Small intestine (tissue), 7 donors: ENCODE data around the gene YIPF6. TPM values are rescaled to one million over a fixed set of nuclear protein-coding genes. Genes with fewer than 3 reads are reported as not detected.
"Not testable (repeated sequence)": the region's sequence is repeated elsewhere in the genome, so short reads cannot be mapped to it uniquely, and the experiment has no call there.

Experiments
- DNase-seq, 2 donors: peaks; one replicate each; pipeline versions ENCODE4 v3.0.0 to v3.0.0-alpha.2; 2013
- FAIRE-seq: peaks from 2 replicates; lab custom pipeline; 2012; peaks lifted over from hg19 to GRCh38; lab: Jason Lieb, UNC
- H3K27ac ChIP-seq, 3 donors: one replicate each; pipeline ENCODE4 v1.5.1; 2013; ENCODE audit warnings: low read length in 2 of 3, mild to moderate bottlenecking in 2 of 3, control low read depth in 1 of 3, inconsistent platforms in 1 of 3, low read depth in 1 of 3, moderate library complexity in 1 of 3
- H3K27me3 ChIP-seq, 3 donors: one replicate each; pipeline ENCODE4 v1.6.1; 2013; ENCODE audit warnings: low read length in 3 of 3, inconsistent platforms in 1 of 3; ENCODE audit not compliant: control insufficient read depth in 3 of 3, insufficient read depth in 3 of 3
- H3K36me3 ChIP-seq, 3 donors: one replicate each; pipeline ENCODE4 v1.6.1; 2013; ENCODE audit warnings: low read length in 3 of 3, inconsistent platforms in 1 of 3, low read depth in 1 of 3, mild to moderate bottlenecking in 1 of 3, moderate library complexity in 1 of 3; ENCODE audit not compliant: control insufficient read depth in 3 of 3, insufficient read depth in 2 of 3
- H3K4me1 ChIP-seq, 3 donors: one replicate each; pipeline ENCODE4 v1.6.1; 2013; ENCODE audit warnings: low read length in 2 of 3, inconsistent platforms in 1 of 3, low read depth in 1 of 3, mild to moderate bottlenecking in 1 of 3, moderate library complexity in 1 of 3; ENCODE audit not compliant: control insufficient read depth in 3 of 3, insufficient read depth in 2 of 3
- H3K4me3 ChIP-seq, 3 donors: one replicate each; pipeline ENCODE4 v1.5.1; 2013; ENCODE audit warnings: low read length in 3 of 3, control low read depth in 1 of 3, inconsistent platforms in 1 of 3, low read depth in 1 of 3, mild to moderate bottlenecking in 1 of 3, moderate library complexity in 1 of 3
- H3K9me3 ChIP-seq, 2 donors: one replicate each; pipeline ENCODE4 v1.6.1; 2013; ENCODE audit warnings: low read depth in 1 of 2, low read length in 1 of 2; ENCODE audit not compliant: control insufficient read depth in 2 of 2, insufficient read depth in 1 of 2
- WGBS, 3 donors: extraction: QIAGEN DNeasy Blood & Tissue Kit; methylation state at CpG; one replicate each; pipeline ENCODE4 v1.1.7; 2013; 5-methylcytosine and 5-hydroxymethylcytosine counted together
- polyA plus RNA-seq, 4 donors: library from polyadenylated mRNA; stranded (reverse) in 3 of 4; unstranded in 1 of 4; fragments of 200-250 nt in 3 of 4; fragments of 120-200 nt in 1 of 4; gene quantifications; one replicate each; pipeline versions ENCODE4 v1.2.1 to v1.2.3, GENCODE V29; 2013
- donor health status: healthy with polysubstance abuse.
- donor health status: control.
- donor health status: control.
- donor health status: Bipolar disorder and iron deficiency.
- donor health status: healthy.

Gene YIPF6
- polyA plus RNA-seq, 4 donors = 6.2 to 31.5 (median 8.8) TPM

- H3K27me3 ChIP-seq, H3K9me3 ChIP-seq, H3K27ac ChIP-seq, FAIRE-seq, H3K36me3 ChIP-seq, H3K4me3 ChIP-seq, H3K4me1 ChIP-seq, DNase-seq: not testable (repeated sequence)
- 86 to 94% (median 94%) methylated on average over 8 of the region's 8 CpGs for WGBS, 3 donors
Observed at GRCh38 chrX:68557126-68557525, 58.3 kb downstream of the YIPF6 start.

GRCh38 chrX:68559905-68560304 lies 61.1 kb downstream of the YIPF6 start:
- not testable (repeated sequence) for H3K36me3 ChIP-seq, H3K4me1 ChIP-seq, H3K27ac ChIP-seq, H3K4me3 ChIP-seq, FAIRE-seq, DNase-seq, H3K27me3 ChIP-seq, H3K9me3 ChIP-seq
- WGBS, 3 donors = 88 to 94% (median 94%) methylated on average over 4 of the region's 4 CpGs

GRCh38 chrX:68568136-68568535 lies 69.3 kb downstream of the YIPF6 start:
- no peaks in the 10 kb centered on the region for H3K4me1 ChIP-seq
- no peak overlapping the region for H3K4me3 ChIP-seq
- DNase-seq (no peak), FAIRE-seq (no peak)
- no peaks in the 10 kb centered on the region for H3K27me3 ChIP-seq
- no peaks in the 10 kb centered on the region for H3K36me3 ChIP-seq
- H3K27ac ChIP-seq = no peak overlapping the region
- WGBS, 3 donors = 62 to 79% (median 66%) methylated on average over 2 of the region's 2 CpGs
- no peaks in the 10 kb centered on the region for H3K9me3 ChIP-seq

GRCh38 chrX:68570598-68570997 lies 71.7 kb downstream of the YIPF6 start:
- Histone ChIP-seq H3K27ac (no peak overlapping the region), H3K4me3 (no peak overlapping the region), H3K36me3 (no peaks in the 10 kb centered on the region), H3K27me3 (no peaks in the 10 kb centered on the region), H3K4me1 (no peaks in the 10 kb centered on the region), H3K9me3 (no peaks in the 10 kb centered on the region)
- DNase-seq (no peak), FAIRE-seq (no peak)
- WGBS, 3 donors = 70 to 83% (median 75%) methylated on average over 4 of the region's 4 CpGs

- Histone ChIP-seq H3K9me3 (no peaks in the 10 kb centered on the region), H3K36me3 (no peaks in the 10 kb centered on the region), H3K27me3 (no peaks in the 10 kb centered on the region), H3K4me1 (no peaks in the 10 kb centered on the region), H3K4me3 (no peak overlapping the region), H3K27ac (no peak overlapping the region)
- FAIRE-seq (no peak), DNase-seq (no peak)
- WGBS, 3 donors = 81 to 89% (median 82%) methylated on average over 3 of the region's 3 CpGs
Observed at GRCh38 chrX:68571292-68571609, 72.4 kb downstream of the YIPF6 start.

- no peak for DNase-seq
- H3K4me1 ChIP-seq = no peaks in the 10 kb centered on the region
- H3K27ac ChIP-seq = no peak overlapping the region
- H3K36me3 ChIP-seq = no peaks in the 10 kb centered on the region
- 59 to 86% (median 76%) methylated on average over 2 of the region's 2 CpGs for WGBS, 3 donors
- H3K9me3 ChIP-seq = no peaks in the 10 kb centered on the region
- no peaks in the 10 kb centered on the region for H3K27me3 ChIP-seq
- no peak overlapping the region for H3K4me3 ChIP-seq
- no peak for FAIRE-seq
Observed at GRCh38 chrX:68571610-68572311, 72.9 kb downstream of the YIPF6 start.

- H3K27ac ChIP-seq = no peak overlapping the region
- no peak overlapping the region for H3K4me3 ChIP-seq
- no peak for FAIRE-seq
- no peak for DNase-seq
- 68 to 89% (median 84%) methylated on average over 3 of the region's 3 CpGs for WGBS, 3 donors
- H3K4me1 ChIP-seq = no peaks in the 10 kb centered on the region
- no peaks in the 10 kb centered on the region for H3K9me3 ChIP-seq
- no peaks in the 10 kb centered on the region for H3K36me3 ChIP-seq
- H3K27me3 ChIP-seq = no peaks in the 10 kb centered on the region
Observed at GRCh38 chrX:68574240-68574639, 75.4 kb downstream of the YIPF6 start.

- Histone ChIP-seq H3K27me3 (no peaks in the 10 kb centered on the region), H3K4me3 (no peak overlapping the region), H3K9me3 (no peaks in the 10 kb centered on the region), H3K4me1 (no peaks in the 10 kb centered on the region), H3K36me3 (no peaks in the 10 kb centered on the region), H3K27ac (no peak overlapping the region)
- FAIRE-seq (no peak), DNase-seq (no peak)
- 79 to 89% (median 83%) methylated on average over 3 of the region's 3 CpGs for WGBS, 3 donors
Observed at GRCh38 chrX:68579810-68580209, 81.0 kb downstream of the YIPF6 start.

GRCh38 chrX:68584221-68584620 lies 85.4 kb downstream of the YIPF6 start:
- H3K27me3 ChIP-seq = no peaks in the 10 kb centered on the region
- H3K36me3 ChIP-seq = no peaks in the 10 kb centered on the region
- H3K4me1 ChIP-seq = no peaks in the 10 kb centered on the region
- FAIRE-seq (no peak), DNase-seq (no peak)
- no peak overlapping the region for H3K4me3 ChIP-seq
- H3K27ac ChIP-seq = no peak overlapping the region
- WGBS, 3 donors = 76 to 88% (median 83%) methylated on average over 2 of the region's 2 CpGs
- H3K9me3 ChIP-seq = no peaks in the 10 kb centered on the region
